HG02610 (cell line): Measurements from ENCODE around the gene EFHC2.
"Not testable (repeated sequence)": the region's sequence is repeated elsewhere in the genome, so short reads cannot be mapped to it uniquely, and the experiment has no call there.

Experiments used
- ATAC-seq: cut with Tn5 transposase; IDR thresholded peaks from one replicate; pipeline ENCODE4 v1.9.1; 2021; ENCODE audit warnings: mild to moderate bottlenecking, moderate library complexity; ENCODE audit not compliant: unreplicated experiment

EFHC2 gene

DNA sequence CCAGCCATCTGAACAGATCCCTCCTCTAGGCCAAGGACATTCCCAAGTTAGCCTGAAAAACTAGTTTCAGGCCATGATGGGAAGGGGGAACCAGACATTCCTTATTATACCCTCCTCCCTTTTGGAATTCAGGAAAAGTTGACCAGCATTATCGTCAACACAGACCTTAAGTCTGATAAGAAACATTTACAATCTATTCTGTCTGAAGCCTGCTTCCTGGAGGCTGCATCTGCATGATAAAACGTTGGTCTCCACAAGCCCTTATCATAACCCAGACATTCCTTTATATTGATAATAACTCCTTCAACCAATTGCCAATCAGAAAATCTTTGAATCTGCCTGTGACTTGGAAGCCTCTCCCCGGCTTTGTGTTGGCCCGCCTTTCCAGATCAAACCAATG is 44.3 kb downstream of the EFHC2 start:
- ATAC-seq: no peak

DNA sequence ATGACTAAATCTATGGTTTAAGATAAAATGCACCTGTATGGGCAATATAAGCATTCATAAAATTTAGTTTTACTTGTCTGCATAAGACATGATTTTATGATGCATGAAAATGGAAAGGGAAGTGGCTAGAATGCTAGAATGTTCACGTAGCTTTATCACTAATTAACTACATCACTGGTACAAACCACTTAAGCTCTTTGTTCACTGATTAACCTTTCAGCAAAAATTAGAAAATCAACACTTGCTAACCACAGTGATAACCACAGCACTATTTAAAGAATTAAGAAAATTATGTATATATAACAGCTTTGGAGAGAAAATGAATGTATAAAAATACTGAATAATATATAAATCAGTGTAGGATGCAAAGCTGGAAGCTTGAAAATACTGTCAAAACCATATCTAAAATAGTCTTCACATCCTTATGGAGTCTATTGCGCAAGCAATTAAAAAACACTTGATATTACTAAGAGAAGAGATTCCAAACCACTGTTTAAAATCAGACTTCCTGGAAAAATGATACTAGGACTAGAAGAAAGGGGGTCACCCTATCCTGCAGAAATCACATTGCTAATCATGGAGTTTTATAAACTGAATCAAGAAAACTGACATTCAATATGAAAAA is 51.9 kb downstream of the EFHC2 start:
- ATAC-seq: no peak

DNA sequence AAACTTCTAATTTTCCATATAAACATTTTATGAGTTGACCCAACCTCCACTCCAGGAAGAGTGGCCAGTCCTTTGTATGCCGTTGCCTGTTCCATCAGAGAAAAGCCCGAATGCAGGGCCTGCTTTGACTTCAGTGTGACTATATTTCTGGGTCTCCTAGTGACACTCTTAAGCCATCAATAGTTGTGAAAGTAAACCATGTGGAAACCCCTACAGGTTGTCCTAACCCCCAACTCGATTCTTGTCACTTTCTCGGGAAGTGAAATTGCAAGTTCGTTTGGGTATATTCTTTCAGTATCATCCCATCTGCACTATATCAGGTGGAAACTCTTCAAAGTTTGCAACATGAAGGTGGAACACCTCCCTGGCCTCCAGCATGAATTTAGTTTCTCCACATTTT is 52.8 kb downstream of the EFHC2 start:
- no peak for ATAC-seq

DNA sequence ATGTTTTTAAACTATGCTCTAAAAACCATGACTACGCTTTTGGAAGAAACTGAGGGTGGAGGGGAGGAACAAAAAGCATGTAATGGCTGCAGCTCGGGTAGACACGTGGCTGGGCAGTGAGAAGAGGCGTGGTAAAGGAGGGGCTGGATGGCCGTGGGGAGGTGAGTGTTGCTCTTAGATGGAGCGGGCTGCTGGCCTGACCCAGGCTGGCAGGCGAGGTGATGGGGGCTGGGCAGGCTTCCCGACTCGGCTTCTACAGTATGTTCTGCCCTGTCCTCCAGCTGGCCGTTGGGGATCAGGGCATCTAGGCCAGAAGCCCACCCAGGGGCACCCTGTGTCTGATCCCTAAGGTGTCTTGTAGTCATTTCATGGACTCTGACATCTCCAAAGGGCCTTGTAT is 60.7 kb downstream of the EFHC2 start:
- ATAC-seq: no peak

DNA sequence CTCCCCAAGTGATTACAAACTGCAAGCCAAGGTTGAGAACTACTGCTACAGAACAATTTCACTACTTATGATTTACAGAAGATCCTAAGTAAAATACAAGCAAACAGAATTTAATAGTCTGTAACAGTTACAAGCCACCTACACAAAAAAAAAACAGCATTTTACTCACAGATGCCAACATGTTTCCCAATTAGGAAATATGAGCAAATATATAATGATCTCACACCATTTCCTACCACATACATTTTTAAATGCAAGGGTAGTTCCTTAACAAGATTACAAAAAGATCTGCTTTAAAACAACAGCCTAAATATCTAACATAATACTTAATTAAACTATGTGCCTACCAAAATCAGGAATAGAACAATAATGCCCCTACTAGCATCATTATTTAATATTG is 63.4 kb downstream of the EFHC2 start:
- no peak for ATAC-seq

DNA sequence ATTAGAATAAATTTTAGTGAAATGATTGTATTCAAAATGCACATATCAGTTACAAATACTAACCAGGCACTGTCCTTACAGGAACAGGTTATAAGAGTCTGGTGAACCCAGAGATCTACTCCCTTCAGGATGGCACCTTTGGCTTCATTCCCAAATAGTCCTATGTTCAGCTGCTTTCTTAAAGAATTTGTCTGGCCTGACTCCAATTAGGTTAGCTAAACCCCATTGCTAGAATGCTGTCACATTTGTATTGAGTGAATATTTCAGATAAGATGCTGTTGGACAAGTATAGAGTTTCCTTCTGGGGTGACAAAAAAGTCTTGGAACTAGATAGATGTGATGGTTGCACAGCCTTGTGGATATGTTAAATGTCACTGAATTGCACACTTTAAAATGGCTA is 69.4 kb downstream of the EFHC2 start:
- ATAC-seq: no peak

DNA sequence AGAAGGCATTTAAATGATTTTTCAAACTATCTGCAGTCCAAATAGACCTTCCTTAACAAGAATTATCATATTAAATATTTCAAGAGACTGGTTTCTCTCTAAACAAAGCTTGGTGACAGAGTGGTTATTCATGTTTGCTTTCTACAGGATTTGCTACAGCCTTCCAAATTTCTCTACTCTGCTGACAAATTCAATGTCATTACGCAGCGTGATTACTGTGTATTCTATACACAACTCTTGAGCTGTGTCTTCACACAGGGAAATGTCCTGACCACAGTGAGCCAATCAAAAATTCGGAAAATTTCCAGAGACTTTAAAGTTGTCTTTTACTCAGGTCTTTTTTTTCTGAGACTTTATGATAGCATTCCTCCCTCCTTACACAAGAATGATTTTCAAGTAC is 75.6 kb downstream of the EFHC2 start:
- no peak for ATAC-seq

DNA sequence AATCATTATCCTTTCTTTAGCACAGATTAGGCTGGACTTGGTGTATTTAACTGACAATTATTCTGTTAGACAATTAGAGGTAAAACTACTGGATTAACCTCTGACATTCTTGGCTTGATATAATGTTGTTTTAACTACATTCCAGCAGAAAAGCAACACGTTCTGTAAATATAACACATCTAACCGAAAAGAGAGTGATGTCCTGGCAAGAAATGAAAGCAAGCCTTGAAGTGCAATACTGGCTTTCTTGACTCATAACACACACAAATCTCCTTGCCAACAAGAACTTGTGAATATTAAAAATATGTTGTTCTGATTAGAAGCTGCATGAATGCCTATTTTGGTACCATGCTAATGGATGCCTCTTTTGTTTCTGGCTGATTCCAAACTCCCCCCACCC is 76.4 kb downstream of the EFHC2 start:
- no peak for ATAC-seq

DNA sequence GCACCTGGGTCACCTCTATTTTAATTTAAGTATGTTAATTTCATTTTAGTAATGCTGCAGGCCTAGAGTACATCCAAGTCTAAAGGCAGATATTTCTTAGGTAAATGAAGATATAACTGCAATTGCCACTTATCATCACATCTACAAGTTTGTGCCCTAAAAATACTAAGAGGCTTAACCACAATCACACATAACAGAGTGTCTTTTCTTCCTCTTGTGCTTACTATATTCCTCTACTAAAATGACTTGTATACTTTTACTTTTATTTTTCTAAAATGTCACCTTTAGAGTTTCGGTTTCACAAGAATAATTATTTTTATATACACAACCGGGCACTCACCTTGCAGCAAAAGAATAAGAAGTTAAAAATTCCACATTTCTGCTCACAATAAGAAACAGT is 77.9 kb downstream of the EFHC2 start:
- ATAC-seq: peak; percentile 50

DNA sequence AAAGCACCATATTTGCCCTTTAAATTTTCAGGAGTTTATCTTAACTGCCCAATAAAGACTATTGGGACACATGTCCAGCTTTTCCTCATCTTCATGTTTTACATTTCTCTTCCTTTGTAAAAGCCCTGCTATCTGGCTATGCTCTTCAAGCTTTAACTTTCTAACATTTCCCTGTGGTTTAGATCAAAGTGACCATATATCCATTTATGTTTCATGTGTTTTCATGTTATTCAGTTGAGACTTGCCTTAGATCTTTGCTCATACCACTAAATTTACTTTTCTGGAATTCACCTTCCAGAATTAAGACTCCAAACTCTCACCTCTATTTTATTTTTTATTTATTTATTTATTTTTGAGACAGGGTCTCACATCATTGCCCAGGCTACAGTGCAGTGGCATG is 78.5 kb downstream of the EFHC2 start:
- ATAC-seq: no peak

DNA sequence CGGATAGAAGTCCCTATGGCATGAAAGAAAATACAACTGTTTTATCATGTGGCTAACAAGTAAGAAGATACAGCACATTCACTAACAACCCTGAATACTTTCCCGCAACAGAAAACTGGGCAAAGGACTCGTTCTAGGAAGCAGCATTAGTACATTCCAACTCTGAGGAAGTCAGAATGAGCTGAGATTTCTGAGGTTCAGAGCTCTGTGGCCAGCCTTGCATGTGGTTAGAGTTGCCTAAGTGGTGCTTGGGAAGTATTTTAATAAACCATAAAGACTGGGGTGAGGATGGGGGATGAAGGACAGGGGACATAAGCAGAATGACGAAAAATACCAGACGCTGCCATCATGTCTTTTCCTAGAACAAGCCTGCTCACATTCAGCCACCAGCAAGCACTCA is 82.2 kb downstream of the EFHC2 start:
- no peak for ATAC-seq

DNA sequence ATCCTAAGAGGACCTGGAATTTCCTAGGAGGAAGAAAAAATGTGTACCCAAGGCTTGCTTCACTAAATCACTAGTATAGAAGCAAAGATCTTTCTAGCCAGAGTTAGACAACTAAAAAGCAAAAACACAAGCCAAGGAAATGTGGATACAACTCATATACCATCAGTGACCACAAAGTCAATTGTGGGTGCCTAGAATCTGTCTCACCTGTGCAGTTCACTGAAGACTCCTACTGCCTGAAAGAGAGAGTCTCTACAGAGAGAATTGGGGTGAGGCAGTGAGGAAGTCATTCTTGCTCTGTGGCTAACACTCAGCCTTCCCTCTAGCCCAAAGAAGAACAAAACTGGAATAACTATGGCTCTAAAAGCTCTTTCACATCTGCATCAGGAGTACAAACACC is 82.9 kb downstream of the EFHC2 start:
- no peak for ATAC-seq

DNA sequence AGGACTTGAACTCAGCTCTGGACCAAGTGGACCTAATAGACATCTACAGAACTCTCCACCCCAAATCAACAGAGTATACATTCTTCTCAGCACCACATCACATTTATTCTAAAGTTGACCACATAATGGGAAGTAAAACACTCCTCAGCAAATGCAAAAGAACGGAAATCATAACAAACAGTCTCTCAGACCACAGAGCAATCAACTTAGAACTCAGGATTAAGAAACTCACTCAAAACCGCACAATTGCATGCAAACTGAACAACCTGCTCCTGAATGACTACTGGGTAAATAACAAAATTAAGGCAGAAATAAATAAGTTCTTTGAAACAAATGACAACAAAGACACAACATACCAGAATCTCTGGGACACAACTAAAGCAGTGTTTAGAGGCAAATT is 87.7 kb downstream of the EFHC2 start:
- not testable (repeated sequence) for ATAC-seq

DNA sequence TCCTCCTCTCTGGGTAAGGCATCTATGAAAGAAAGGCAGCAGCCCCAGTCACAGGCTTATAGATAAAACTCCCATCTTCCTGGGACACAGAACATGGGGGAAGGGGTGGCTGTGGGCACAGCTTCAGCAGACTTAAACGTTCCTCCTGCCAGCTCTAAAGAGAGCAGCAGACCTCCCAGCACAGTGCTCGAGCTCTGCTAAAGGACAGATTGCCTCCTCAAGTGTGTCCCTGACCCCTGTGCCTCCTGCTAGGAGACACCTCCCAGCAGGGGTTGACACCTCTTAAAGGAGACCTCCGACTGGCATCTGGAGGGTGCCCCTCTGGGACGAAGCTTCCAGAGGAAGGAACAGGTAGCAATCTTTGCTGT is 89.9 kb downstream of the EFHC2 start:
- no peak for ATAC-seq

DNA sequence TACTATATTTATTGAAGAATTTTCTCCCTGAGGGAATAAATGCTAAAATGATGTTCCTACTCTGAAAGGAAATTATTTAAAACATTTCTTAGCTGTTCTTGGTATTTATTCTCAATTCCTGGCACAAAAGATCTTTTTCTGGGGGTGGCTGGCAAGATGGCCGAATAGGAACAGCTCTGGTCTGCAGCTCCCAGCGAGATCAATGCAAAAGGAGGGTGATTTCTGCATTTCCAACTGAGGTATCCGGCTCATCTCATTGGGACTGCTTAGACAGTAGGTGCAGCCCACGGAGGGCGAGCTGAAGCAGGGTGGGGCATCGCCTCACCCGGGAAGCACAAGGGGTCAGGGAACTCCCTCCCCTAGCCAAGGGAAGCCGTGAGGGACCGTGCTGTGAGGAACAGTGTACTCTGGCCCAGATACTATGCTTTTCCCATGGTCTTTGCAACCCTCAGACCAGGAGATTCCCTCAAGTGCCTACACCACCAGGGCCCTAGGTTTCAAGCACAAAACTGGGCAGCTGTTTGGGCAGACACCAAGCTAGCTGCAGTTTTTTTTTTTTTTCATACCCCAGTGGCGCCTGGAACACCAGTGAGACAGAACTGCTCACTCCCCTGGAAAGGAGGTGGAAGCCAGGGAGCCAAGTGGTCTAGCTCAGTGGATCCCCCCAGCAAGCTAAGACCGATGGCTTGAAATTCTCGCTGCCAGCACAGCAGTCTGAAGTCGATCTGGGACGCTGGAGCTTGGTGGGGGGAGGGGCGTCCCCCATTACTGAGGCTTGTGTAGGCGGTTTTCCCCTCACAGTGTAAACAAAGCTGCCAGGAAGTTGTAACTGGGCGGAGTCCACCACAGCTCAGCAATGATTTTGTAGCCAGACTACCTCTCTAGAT is 90.5 kb downstream of the EFHC2 start:
- not testable (repeated sequence) for ATAC-seq

DNA sequence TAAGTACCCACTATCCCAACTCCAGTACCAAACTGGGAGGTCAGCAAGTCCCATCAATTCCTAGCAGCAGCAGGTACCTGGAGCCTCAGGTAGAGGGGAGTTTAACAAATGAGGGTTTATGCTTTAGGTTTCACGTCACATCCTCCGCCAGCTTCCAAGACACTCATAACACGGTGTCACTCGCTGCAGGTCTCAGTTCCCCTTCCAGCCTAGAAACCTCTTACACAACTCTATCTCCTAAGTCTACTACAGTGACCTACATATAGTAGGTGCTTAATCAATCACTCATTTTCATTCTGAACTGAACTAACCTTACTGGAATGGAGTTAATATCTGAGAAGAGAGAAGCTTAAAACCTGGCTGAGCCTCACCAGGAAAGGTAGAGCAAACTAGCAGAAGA is 96.0 kb downstream of the EFHC2 start:
- ATAC-seq: no peak

DNA sequence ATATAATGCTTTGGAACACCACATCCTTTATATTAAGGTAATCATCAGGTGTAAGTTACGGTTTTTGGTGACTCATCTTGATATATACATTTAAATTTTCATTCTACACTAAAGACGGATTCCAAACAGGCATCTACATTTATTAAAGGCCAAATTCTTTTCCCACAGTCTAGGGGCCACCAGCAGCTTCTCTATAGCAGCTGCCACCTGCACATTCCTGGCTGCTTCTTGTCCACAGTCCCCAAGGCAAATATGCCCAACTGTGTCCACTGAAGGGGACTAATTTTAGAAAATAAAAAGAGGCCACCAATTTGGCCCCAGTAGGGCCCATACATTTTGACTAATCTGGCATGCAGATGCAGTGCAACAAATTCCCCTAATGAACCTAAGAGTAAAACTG is 96.6 kb downstream of the EFHC2 start:
- ATAC-seq: no peak

DNA sequence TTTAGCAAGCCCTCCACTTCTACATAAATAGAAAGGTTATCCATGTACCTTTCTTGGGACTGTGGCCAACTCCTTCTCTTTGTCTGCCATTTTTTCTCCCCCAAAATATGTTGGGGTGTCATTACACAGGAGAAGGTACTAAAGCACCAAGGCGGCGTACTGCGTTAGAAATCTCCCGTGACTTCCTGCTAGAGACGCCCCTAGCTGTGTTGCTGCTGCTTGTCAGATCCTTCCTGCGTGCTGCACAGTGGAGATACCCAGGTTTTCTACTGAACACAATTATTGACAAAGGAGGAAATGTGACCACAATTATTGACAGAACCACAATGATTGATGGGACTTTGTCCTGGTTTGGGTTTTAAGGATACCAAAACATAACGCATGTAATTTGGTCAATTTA is 97.7 kb downstream of the EFHC2 start:
- no peak for ATAC-seq

DNA sequence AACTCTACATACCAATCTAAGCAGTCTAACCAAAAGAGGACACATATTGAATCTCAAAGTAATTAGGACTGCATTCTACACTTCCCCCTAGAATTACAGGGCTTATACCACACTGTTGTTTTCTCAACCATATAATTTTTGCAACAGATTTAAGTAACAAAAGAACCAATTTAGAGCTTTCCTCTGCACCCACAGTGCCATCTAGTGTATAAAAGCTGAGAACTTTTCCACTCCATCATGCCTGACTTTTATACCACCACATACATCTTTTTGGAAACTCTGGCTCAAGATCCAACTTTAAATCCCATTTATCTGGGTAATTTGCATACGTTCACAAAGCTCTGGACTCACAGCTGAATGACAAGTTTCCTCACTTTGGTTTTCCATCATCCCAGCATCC is 99.5 kb downstream of the EFHC2 start:
- ATAC-seq: no peak

DNA sequence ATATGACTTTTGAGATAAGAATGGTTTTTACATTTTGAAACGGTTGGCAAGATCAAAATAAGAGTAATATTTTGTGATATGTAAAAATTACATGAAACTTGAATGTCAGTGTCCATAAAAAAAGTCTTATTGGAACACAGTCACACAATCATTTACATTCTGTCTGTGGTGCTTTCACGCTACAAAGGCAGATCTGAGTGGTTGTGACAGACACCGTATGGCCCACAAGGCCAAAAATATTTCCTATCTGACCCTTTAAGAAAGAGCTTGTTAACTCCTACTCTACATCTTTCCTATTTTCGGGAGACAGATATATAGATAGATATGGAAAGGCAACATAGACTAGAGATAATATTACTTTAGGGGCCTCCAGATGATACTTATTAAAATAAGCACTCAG is 101.9 kb downstream of the EFHC2 start:
- ATAC-seq: no peak

DNA sequence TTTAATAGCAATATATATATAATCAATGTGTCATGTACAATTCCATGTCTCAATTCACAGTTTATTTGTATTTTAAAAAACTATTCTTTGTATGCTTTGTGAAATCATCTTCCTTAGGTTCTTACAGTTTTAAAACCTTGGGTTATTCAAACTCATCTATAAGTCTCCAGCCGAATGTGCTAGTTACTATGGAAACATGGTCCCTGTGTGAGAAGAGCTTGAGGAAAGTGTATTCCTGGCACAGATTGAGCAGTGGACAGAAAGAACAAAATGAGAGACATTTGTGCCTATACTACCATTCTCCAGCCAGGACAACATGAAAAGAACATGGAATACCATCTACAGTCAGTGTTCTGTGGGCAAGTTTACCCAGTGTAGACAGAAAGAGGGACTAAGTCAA is 103.4 kb downstream of the EFHC2 start:
- ATAC-seq: no peak

DNA sequence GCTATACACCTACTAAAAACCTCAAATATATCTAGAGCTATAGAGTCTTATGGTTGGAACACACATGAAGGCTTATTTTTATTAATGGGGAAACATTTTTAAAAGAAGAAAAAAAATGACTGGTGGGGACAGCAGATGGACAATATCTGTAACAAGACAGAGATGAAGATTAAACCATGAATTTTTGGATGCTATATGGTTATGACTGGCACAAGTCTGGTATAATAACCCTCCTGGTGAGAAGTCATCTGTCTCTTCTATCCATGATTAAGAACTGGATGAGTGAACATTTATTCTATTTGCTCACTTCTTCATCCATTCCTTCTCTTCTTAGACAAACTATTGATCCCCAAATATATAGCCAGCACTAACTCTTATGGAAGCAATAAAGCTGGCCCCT is 104.4 kb downstream of the EFHC2 start:
- no peak for ATAC-seq

DNA sequence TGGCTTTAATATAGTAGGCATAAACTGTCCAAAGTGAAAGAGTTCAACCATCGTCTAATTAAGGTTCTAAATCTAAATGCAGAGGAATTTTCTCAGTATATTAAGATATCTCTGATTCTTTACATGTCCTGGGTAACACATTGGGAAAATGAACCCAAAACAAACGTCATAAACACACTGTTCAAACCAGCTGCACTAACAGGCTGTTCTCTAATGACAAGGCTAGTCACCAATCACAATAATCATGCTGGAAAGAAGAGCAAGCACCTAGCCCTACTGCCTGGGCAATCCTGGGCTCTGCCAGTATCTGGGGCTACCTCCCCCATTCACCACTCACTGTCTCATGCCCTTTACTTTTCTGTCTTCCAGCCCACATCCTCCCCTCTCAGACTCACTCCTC is 107.9 kb downstream of the EFHC2 start:
- no peak for ATAC-seq
